HG03558 (cell line): Measurements from ENCODE around the gene EPHA6.
"Not testable (repeated sequence)": the region's sequence is repeated elsewhere in the genome, so short reads cannot be mapped to it uniquely, and the experiment has no call there.

Source experiments
- ATAC-seq: cut with Tn5 transposase; IDR thresholded peaks from one replicate; pipeline ENCODE4 v1.9.1; 2021; ENCODE audit warnings: moderate number of reproducible peaks; ENCODE audit not compliant: unreplicated experiment; ENCODE audit errors: extremely low read depth

The EPHA6 gene

DNA sequence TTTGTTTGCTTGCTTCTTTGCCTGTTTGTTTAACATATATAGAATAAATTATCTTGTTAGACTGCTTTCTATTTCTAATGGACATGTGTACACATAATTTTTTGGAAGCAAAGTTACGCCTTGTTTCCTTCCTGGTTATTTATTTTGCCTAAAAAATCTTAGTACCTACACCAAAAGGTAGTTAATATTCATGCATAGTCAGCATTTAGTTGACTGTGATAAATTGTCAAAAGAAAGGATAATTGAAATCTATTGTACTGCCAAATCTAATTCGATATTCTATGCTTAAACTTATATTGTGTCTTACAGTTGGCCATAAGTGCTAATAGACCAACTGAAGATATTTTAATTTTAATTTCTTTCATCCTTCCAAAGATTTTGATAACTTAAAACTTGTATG, 716.3 kb downstream of the EPHA6 start:
- no peak for ATAC-seq

DNA sequence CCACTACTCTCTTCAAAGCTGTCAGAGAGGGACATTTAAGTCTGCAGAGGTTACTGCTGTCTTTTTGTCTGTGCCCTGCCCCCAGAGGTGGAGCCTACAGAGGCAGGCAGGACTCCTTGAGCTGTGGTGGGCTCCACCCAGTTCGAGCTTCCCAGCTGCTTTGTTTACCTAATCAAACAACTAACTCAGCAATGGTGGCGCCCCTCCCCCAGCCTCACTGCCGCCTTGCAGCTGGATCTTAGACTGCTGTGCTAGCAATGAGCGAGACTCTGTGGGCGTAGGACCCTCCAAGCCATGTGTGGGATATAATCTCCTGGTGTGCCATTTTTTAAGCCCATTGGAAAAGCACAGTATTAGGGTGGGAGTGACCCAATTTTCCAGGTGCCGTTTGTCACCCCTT, 733.2 kb downstream of the EPHA6 start:
- not testable (repeated sequence) for ATAC-seq

DNA sequence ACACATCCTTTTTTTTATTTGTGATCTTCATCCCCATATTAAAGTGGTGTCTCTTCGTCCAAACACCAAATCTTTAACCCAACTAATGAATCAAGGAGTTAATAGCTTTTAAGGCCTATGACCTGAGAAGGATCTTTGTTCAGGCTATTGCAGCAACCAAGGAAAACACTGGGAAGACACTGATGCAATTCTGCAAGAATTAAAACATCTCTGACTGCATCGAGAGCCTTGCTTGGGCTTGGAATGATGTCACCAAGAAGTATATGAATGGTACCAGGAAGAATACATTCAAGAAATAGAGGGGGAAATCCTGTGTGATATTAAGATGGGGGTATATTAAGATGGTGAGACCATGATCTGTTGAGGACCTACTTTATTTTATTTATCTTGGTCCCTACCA, 736.0 kb downstream of the EPHA6 start:
- no peak for ATAC-seq

DNA sequence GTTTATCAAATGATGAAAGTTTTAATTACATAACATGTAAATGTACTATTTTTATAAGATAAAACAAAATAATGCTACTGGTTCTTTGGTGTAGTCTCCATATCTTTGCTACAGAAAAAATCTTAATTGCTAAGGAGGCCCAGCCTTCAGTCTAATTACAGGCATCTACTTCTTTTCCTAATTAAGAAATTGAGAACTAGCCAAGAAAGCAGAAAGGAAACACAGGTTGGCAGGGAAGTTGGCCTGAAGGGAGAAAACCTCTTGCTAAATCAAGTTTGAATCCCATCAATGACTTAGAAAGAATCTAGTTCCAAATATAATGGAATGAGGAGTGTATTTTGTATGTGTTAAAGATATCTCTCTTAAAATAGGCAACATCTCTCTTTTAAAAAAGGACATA, 737.8 kb downstream of the EPHA6 start:
- ATAC-seq, result no peak

DNA sequence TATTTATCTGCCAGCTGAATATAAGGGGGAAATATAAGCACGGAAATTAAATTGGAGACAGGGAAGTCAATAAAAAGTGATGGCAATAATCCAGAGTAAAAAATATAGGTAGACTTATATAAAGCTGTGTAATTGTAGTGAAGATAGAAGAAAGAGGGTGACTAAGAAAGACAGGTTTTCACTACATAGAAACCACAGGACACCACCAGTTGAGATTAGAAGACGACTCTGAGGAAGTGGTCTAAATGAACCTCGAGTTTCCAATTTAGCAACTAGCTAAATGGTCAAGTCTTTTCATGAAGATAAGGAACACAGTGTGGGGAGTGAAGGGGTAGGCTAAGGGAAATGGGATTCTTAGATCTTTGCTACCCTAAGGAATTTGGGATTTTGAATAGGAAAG, 761.3 kb downstream of the EPHA6 start:
- ATAC-seq, result no peak

DNA sequence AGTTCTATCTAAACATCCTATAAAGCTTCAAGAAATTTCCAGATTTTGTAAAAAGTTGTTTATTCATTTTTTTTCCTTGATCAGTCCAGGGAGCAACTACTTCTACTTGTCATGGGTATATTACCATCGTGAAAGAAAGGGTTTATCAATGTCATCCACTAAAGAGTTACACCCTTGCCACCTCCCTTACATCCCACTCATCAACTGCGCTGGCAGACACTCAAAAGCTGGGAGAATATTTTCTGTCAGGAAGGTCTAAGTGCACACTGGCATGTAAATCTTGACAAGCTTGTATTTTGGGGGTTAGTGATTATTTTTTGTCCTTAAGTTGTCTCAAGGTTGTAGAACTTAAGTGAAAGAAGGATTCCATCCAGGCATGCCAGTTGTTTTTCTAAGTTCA, 761.8 kb downstream of the EPHA6 start:
- no peak for ATAC-seq

DNA sequence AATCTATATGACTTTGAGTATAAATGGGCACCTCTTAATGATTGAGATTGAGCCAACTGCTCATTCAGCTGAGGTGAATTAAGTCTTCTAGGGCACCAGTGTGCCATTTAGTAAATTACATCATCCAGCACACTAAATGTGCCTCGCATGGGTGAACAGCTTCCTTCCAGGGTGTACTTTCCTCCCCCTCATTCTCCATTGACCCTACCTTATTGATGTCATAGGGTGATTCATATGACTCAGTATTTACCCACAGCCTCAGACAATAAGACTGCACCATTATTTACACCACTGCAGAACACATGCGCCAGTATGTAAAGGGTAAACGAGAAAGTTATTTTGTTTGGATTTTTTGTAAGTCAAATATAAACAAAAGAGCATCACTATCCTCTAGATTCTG, 765.0 kb downstream of the EPHA6 start:
- no peak for ATAC-seq

DNA sequence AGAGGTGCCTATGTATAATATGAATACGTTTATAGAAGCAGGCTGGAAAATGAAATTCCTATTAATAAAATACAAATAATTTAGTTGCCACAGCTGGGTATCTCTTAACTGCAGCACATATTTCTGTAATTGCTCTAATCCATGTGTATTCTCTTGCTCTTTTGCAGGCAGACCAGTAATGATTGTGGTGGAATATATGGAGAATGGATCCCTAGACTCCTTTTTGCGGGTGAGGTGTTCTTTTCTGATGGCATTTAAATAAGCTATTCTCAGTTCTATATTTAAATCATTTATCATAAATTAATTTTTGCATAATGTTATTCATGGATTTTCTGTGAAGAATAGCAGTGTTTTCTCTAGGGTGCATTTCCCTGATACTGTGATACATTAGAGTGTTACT, 796.2 kb downstream of the EPHA6 start:
- no peak for ATAC-seq

DNA sequence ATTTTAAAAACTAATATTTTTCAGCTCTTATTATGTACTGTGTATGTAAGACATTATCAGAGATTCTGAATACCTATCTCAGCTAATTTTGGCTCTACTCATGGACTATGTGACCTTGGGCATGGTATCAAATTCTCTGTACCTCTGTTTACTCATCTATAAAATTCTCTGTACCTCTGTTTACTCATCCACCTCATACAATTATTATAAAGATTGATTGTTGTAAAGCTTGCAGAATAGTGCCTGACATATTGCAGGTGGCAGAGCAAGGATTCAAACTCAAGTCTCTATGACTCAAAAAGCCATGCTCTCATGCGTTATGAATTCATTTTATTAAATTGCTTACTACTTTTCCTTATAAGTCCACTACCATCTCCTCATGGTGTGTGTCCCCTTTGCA, 798.2 kb downstream of the EPHA6 start:
- ATAC-seq, result no peak

DNA sequence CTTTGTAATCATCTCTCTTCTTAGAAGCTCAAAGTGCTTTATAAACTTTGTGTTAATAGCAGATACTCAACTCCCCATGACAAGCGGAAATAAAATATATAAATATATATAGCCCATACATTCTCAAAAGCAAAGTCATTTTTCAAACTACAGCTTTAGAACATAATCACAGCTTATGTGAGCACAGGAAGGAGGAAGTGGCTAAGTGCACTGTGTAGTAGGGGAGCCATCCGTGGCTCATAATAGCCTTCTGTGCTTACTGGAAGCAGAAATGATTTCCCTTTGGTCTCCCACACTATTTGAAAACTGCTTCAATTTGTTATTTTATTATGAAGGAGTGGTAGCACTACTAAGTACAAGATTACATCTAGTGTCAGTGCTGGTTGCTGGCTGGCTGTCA, 798.7 kb downstream of the EPHA6 start:
- no peak for ATAC-seq

DNA sequence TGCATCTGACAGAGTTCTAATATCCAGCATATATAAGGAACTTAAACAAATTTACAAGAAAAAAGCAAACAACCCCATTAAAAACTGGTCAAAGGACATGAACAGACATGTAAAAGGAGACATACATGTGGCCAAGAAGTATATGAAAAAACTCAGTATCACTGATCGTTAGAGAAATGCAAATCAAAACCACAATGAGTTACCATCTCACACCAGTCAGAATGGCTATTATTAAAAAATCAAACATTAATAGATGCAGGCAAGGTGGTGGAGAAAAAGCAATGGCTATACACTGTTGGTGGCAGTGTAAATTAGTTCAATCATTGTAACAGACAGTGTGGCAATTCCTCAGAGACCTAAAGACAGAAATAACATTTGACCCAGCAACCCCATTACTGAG, 806.1 kb downstream of the EPHA6 start:
- not testable (repeated sequence) for ATAC-seq

DNA sequence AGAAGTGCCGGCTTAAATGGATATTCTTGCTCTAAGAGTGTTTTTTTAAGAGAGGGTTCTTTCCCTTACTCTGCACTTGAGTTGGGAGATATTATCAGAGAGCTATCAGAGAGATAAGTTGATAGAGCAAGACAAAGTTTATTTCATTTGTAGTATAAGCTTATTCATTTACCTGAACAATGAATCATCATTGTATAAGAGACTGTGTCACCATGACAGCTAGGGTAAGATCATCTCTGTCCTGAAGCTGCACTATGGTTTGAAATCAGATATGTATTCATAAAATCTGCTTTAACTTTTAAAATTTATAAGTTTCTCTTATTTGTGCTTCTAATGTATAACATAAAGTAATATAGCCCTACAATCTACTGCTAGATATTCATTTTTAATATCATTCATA, 822.1 kb downstream of the EPHA6 start:
- ATAC-seq, result no peak

DNA sequence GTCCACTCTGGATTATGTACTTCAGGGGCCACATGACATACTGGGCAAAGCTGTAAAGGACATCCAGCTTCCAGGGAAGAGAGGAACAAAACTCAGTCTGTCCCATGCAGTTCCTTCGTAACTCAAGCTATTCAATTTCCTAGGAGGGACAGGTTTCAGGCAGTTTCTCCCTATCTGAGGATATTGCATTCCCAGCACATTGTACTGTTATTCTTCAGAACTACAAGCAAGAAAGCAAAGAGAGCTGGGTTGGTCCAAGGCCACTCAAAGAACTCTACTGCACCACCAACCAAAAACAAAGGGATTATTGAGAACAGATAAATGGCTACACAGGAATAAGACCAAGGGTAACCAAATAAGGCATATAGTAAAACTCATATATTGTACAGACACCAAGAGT, 832.5 kb downstream of the EPHA6 start:
- ATAC-seq, result no peak

DNA sequence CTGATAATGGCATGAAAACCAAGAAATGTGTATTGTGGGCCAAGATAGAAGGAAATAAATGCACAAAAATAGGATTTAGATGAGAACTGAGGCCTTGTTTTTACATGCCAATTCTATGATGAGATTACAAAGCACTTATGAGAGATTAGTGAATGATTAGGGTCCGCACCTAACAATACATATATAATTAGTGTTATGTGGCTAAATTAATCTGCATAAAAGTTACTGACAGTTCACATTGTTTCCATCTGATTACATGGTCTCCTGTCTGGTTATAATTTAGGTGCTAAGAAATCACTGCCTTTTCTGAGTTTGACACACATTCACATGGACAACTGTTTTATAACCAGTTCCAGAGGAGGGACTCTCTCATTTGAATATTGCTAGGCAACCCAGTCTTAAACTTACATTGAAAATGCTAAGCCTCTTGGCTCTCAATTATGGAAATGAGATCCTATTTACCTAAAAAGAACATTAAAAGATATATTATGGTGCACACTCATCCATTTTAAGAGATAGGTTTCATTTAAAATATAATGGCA, 833.1 kb downstream of the EPHA6 start:
- no peak for ATAC-seq

DNA sequence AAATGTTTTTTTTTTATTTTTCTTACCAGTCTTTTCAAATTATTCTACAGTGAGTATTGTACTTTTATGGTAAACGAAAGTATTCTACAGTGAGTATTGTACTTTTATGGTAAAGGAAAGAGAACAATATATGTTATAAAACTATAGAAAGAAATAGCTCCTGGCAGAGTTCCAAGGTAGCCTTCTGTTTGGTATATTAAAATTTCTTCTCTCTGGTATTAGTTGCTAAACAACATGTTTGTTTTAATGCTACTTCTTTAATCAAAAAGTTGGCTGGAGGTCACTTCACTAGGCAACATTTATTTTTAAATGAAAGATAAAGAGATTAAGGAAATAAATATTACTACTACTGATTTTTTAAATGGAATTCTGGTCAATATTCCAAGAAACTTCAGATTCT, 841.6 kb downstream of the EPHA6 start:
- no peak for ATAC-seq

DNA sequence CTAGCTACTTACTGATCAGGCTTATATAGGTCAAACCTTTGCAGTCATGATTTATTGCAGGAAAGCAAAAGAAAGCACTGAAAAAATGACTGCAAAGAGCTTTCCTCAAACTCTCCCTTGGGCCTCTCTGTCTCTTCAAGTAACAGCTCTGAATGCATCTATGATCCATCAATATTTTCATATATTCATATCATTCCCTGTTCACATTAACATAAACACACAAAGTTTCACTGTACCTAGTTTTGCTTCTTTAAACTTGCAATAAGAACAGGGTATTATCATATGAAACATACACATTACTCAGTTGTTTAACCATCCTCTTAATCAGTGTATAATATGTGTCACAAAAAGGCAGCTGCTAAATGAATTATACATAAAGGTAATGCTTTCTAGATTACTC, 842.2 kb downstream of the EPHA6 start:
- ATAC-seq, result no peak

DNA sequence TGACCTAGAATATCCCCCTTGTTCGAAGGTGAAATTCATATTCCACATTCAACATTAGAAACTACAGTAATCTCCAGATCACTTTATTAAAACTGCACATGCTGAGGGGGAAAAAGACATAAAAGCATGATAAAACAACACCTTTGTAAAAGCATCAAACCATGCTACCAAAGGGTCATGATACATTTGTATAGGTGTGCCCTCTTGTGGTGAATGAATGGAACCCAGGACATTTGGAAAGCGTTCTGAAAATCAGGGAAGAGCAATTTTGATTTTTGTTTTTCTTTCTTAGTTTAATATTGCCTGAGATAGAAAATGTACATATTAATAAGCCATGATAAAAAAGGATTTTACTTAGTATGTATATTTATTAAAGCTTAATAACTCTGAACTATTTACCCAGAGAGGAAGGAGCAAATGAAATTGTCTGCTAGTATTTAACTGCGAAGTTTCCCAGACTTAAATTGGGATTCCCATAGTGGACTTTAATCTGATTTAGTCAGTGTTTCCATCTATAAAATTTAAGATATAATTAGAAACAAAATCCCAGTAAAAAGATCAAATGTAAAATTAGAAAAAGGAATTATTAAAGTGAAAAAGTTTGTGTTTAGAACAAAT, 844.4 kb downstream of the EPHA6 start:
- ATAC-seq, result no peak

DNA sequence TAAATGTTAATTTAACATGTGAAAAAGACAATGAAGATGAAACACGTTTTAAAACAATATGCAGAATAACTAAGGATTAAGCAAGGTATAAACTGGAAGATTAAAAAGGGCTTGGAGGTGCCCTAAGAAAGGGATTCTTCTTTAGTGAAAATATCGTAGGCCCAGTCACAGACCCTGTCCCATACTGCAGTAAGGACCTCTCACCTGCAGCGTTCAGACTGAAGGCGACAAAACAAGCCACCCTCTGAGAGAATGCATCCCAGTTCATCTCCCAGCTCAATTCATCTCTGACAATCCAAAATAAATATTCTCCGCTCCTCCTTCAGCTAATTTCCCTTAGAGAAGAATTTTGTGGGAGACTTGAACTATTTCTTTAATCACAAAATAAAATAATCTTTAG, 847.9 kb downstream of the EPHA6 start:
- ATAC-seq, result no peak

DNA sequence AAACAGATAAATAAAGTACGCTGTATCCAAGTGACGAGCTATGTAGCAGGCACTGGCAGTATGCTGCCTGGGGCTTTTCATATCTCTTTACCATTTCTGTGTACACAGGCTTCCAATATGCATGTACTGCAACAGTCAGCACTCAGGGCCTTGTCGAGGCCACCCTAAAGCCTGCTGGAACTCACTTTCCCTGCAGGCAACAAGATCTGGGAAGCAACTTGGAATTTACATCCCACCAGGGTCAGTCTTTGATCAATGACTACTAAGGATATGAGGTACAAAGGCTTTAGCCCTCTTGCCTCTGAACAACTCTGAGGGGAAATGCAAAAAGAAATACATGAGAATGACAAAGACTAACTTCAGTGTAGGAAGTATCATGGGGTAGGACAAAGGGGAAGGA, 848.4 kb downstream of the EPHA6 start:
- ATAC-seq, result no peak

DNA sequence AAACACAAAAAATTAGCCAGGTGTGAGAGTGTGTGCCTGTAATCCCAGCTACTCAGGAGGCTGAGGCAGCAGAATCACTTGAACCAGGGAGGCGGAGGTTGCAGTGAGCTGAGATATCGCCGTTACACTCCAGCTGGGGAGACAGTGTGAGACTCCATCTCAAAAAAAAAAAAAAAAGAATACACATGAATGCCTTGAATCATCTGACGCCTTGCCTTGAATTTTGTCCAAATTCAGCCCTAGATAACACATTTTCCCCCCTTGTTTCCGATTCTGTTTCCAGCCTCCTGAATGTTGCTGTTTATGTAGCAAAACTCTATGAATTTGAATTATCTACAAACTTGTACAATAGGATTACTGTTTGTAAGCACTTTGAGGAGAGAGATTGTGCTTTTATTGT, 851.5 kb downstream of the EPHA6 start:
- no peak for ATAC-seq

DNA sequence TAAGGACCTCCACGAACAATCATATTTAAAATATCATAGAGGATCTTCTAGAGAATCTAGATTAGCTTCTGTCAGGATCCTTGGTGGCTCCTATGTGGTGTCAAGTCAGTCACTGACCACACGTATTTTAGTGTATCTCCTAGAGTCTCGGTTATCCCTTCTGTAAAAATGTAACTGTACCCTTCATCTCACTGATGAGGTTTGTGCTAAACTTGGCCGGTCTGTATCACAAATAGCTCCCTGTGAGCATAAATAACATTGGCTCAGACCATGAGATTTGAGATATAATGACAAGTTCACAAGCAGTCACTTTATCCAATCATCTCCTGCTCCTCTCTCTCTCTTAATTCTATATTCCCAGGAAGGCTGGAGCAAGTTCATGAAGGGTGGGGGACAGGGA, 856.6 kb downstream of the EPHA6 start:
- ATAC-seq, result no peak

DNA sequence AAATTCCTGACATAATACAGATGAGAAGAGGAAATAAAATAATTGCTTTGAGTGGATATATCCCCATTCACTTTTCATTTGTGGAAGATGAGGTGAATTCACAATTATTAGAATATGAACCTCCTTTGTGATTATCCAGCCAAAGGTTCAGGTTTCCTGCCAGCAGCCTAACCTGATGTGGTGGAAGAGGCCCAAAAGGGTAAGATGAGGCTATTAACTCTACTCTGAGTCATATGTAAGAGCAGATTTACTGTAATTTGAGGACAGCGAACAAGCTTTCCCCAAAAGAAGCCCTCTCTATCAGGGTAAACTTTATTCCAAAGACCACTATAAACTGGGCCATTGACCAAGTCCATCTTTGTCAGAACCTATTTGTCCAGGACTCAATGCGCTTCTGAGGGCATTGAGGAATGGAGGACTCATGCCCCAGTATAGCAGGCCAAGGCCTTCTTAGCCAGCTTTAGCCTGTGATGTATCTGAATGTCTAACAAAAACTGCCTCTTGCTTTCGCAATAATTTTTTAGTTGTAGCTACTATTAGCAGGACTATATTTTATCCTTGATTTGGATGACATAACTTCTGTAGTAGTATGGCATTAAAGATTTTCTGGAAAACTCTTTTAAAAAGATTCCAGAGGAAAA, 859.1 kb downstream of the EPHA6 start:
- ATAC-seq, result no peak
